HG03457 (cell line): ENCODE results near the gene HOXD9.

Experiments
- ATAC-seq: cut with Tn5 transposase; IDR thresholded peaks from one replicate; pipeline ENCODE4 v1.9.1; 2021; ENCODE audit warnings: moderate number of reproducible peaks; ENCODE audit not compliant: unreplicated experiment

HOXD9 gene

DNA sequence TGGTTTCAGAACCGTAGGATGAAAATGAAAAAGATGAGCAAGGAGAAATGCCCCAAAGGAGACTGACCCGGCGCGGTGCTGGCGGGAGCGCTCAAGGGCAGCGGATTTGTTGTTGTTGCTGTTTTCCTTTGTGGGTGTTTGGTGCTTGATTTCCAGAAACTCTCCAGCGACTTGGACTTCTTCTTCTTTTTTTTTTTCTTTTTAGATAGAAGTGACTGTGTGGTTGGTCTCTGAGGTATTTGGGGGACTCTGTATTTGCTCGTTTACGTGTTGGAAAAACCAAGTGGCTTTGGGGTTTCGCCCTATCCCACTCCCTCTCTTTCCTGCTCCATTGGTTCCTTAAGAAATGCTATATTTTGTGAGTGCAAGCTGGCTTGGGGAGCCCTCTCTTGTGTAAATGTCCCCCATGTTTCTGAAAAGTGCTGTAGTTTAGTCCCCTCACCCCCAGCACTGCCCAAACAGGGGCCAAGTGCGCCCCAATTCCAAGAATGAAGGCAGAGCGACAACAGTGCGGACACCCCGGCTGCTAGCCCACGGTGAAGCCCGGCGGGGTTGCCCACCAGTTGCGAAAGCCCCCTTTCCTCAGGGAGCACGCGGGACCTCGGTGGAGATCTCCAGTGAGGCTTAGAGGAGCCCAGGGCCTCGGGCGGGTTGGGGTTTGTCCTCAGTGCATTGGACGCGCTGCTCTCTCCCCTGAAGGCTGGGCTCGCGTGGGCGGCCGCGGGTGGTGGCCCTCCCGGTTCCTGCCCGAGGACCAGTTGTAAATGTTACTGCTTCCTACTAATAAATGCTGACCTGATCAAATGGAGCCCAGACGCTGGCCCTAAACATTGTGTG, 1.8 kb downstream of the HOXD9 start:
- ATAC-seq: no peak

DNA sequence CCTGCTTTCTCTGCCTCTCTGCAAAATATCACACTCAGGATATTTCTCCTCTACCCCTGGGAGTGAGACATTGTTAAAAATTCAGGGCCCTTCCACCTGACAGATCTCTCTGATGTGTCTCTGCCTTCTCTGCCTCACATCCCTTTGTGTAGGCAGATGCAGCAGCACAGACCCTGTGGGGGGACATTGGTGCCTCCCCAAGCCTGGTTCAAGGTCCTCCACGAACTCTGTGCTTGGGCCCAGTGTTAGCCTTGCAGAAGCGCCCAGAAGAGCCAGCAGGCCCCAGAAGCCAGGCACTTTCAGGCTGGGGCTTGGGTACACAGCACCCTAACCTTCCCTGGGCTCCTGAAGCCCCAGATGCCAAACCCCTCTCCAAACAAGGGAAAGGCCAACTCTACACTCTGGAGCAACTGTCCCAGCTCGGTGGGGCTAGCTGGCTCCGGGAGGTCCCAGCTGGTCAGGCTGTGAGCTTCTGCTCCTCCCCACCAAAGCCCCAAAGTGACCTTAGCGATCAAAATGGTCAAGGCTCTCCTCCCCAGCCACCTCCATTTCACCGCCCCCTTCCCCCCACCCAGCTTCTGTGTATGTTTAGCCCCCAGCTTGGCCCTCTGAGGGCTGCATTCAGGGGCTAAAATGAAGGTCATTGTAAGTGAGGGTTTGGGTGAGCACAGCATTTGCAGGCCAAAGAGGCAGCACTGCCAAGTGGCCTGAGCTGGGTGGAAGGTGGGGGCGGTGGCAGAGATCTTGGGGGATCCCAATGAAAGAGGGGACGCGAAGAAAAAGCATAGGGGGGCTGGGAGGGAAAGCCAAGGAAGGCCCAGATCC, 2.6 kb downstream of the HOXD9 start:
- ATAC-seq: no peak

GRCh38 chr2:176125772-176126054, 3.2 kb downstream of the HOXD9 start:
- no peak for ATAC-seq

DNA sequence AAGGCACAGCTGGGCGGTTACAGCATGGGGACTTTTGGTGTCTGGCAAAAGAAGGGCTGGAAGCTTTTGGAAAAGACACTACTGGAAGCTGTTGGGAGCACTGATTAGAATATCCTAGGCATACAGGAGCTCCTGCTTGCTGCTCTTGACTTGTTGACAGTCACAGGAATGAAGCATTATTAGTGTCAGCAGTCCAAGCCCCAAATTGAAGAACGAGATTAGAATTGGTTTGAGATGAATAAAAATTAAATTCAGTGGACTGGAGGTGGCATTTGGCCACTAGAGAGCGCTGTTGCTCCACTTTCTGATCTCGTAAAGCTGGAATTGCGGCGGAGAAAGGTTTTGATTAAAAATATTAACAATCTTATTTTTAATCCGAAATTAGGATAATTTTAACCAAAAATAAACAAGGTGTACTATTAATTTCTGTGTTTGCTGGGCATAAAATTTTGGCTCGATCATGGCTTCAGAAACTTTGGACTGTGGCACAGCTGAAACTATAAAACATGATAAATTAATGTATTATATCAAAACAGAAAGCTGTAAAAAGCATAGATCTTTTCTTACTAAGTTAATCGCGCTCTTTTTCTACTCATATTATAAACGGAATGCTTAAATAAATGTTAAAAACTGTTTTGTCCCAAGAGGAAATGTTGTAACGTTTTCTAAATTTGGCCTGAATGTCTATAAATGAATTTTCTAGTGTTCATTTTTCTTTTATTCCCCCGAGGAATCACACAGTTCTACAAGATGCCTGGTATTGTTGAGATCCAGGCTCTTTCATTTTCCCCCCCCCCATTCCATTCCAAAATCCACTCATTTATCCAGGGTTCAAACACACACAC, 4.6 kb downstream of the HOXD9 start:
- ATAC-seq: no peak

- ATAC-seq: no peak
Measured at GRCh38 chr2:176127774-176128072, 5.2 kb downstream of the HOXD9 start.

DNA sequence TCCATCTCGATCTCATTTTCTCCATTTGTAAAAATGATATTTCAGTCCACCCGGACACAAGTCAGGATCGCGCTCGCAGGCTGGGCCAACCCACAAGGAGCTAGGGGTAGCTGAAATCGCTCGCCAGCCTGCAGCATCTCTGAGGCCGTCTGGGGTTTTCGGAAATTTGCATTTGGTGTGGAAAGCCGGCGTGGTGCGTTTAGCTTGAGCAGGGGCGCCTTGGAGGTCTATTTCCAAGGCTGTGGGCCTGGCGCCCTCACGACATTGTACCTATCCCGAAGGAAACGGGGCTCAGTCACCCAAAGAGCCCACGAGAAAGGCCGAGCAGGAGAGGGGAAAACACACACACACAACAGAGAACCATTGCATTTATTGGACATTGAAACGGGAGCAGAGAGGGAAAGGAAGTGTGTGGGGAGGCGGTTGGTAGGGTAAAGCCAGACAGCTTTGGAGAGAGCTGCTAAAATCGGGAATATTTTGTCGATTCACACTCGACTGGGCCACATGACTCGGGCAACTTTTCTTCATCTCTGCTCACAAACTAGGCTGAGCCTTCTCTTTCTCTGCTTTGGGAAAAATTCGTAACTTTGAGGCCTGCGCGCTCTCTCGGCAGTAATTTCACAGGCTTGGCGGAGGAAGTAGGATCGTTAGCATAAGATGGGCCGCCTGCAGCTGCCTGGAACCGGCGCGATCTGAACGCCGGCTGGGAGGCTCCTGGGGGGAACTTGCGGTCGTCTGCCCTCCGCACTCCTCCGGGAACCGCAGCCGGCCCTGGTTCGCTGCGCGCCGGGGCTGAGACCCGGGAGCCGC, 5.9 kb downstream of the HOXD9 start:
- ATAC-seq: no peak

DNA sequence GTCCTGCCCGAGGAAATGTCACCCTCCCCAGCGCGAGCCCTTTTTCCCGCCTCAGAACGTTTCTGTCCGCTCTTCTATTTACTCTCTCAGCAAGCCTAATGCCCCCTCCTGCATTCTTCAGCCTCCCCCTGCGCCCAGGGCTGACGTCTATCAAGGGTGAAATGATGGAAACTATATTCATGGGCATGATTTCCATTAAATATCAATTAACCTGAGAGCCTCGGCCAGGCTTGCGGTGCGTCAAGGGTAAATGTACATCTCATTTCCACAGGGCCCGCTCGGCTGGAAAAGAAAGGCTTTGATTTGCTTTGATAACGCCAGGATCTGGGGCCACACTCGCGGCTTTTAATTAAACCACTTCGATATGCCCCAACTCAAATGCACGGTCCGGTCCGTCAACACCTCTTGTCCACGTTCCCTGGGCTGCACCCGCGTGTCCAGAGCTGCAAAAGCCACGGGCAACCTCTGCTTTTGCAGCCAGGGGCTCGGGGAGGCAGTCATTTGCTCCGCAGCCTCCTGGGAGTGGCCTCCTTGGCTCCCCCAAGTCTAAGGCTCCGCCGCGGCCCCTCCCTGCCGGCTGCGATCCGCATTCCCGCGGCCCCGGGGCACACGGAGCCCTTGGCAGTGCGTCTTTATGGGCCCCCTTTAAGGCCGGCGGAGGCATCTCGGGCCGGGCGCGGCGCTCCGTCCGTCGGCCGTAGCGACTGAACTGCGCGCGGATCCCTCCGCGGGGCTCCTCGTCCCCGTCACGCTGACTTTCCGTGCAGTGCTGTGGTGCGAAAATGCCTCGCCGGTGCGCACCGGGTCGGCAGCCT, 6.7 kb downstream of the HOXD9 start, which contains the start of gene HOXD8:
TSS of gene HOXD8 (plus strand) at position 724 of the 815 bp plus-strand sequence. CDS start 662 bp downstream, outside the sequence.
- no peak for ATAC-seq

GRCh38 chr2:176129813-176130146, 7.3 kb downstream of the HOXD9 start:
- no peak for ATAC-seq

GRCh38 chr2:176130147-176130956, 7.8 kb downstream of the HOXD9 start:
- no peak for ATAC-seq

- ATAC-seq: no peak
Measured at GRCh38 chr2:176130957-176131847, 8.7 kb downstream of the HOXD9 start.

DNA sequence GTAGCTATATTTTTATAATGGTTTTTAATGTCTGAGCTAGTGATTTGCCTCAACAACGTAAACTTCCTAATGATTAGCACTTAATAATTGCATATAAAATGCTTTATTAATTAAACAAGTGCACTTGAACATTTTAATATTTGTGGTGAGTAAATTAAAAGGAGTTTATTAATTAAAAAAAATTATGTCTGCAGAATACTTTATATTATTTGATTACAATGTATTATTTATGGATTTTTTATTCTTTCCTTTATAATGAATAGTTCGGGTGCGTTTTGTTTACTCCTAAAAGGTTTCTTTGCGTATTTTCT, 9.3 kb downstream of the HOXD9 start:
- ATAC-seq: no peak

DNA sequence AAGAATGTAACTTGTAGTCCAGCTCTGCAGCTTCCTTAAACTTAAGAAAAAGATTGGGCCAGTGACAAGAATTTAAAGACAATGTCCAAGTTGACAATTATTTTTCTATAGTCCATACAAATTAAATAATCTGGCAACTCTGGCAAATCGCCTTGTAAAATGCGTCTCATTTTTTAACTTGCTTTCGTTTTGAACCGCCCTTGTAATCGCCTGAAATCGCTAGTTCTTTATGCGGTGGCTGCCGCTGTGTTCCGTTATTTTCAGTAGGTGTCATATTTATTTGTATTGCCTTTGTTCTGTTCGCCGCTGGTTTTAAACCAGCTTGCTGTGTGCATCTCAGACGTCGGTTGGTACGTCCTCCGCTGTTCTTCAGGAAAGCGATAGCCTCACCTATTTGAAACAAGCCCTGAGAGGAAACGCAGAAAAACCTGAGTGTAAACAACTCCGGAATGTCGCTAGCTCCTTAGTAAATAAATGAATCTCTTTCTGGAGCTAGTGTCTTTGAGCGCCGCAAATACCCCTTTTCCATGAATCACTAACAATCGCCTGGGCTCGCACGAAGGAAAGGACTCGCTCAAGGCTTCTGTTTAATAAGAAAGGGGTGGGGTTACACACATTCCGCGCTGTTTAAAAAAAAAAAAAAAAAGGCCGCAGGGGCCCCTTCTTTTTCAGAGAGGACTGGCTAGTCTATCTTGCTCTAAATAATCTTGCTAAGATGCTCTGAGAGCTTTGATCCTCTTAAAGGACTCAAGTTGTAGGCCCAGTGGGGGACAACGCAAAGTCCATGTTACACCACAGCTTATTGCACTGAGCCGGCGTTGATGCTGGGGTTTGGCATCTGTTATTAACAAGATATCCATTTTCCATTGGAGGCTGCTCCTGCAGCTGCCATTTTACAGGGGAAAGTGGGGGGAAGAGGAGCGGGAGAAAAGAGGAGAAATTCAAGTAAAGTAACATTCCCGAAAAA, 10.0 kb downstream of the HOXD9 start:
- ATAC-seq: no peak

- ATAC-seq: no peak
Measured at GRCh38 chr2:176133389-176133788, 10.9 kb downstream of the HOXD9 start.

DNA sequence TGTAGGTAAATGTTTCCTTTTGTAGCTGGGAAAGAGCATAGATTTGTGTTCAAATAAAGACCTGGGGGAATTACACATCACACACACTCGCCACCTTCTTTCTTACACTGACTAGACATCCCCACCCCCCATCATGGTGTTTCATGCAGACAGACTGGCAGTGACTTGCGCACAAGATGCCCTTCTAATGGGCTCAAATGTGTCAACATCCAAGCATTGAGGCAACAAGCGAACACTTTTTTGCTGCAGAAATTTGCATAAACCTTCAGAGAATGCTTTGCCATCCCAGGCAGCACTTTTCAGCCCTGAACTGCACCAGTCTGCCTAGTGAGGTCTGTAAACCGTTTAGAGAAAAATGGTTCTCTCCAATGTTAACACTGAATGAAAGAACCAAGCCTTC, 11.5 kb downstream of the HOXD9 start:
- no peak for ATAC-seq

DNA sequence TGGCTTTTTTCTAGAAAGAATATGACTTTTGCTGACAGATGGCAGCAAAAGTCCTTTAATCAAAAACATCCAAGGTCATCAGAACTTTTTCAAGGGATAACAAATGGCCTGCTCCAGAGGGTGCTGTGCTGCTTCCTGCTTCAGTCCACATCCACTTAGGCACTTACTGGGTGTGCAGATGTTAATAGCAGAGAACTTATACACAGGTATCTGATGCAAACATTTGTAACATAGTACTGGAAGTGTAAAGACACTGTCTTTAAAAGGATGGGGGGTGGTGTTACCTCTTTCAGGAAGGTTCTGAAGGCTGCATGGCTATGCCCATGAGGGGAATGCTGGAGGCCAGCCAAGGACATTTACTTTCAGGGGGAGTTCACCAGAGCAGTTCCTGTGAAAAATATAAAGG, 12.5 kb downstream of the HOXD9 start:
- no peak for ATAC-seq

DNA sequence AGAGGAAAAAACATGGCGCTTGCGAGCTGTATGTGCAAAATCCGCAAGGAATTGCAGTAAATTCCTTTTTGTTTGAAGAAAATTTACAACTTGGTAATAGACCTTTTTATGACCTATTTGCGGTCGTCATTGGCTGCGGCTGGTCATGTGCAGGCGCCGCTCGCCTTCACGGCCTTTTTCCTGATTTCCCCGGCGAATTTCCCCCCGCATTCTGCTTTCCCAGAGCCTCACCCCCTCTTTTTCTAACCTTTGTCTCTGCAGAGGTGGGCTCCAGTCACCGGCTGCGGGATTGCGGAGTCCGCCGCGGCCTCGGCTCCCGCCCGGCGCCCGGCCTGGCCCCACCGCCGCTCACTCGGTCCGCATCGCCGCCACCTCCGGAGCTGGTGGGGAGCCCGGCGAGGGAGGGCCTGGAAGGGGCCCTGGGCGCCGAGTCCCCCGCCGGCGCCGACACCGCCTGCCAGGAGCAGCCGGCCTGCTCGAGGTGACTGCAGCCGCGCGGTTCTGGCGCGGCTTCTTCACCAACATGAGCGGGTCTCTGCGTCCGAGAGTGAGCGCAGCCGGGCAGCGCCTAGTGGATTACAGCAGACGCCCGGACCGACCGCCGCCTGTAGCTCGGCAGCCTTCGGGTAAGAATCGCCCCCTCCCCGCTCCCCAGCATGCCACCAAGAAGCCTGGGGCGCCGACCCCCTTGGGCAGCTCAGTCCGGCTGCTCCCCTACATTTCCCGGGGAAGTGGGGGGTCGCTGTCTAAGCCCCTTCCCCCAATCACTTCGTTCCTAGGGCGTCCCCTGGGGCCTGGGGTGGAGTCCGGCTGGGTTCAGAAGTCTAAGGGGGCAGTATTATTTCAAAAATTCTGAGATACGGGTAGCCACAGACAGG, 14.1 kb downstream of the HOXD9 start:
- ATAC-seq: no peak
